GM12872 (cell line): Measurements from ENCODE around the gene EN2.

Source experiments
- CTCF ChIP-seq: IDR thresholded peaks from 3 replicates; pipeline ENCODE4 v1.5.1; 2011; ENCODE audit warnings: low read depth, mild to moderate bottlenecking, low read length, moderate library complexity; ENCODE audit not compliant: insufficient read depth

EN2 gene

GRCh38 chr7:155414547-155415492, 43.1 kb upstream of the EN2 start:
- no peak for TF ChIP-seq CTCF

GRCh38 chr7:155416646-155417380, 41.1 kb upstream of the EN2 start:
- no peak for TF ChIP-seq CTCF

GRCh38 chr7:155418304-155418703, 39.6 kb upstream of the EN2 start:
- no peak for TF ChIP-seq CTCF

- no peak for TF ChIP-seq CTCF
Measured at GRCh38 chr7:155418941-155419755, 38.8 kb upstream of the EN2 start.

- no peak for TF ChIP-seq CTCF
Measured at GRCh38 chr7:155420116-155420515, 37.8 kb upstream of the EN2 start.

- no peak for TF ChIP-seq CTCF
Measured at GRCh38 chr7:155422151-155422550, 35.8 kb upstream of the EN2 start.

GRCh38 chr7:155422599-155423336, 35.2 kb upstream of the EN2 start:
- no peak for TF ChIP-seq CTCF
